Measurements from ENCODE around the gene LPAR3. TPM values are rescaled to one million over a fixed set of nuclear protein-coding genes. Genes with fewer than 3 reads are reported as not detected.

Gene LPAR3
- total RNA-seq, 1 experiment from 2014 or later: not detected

- DNase-seq (ENCODE audit: low read depth): no peak
- in situ Hi-C loops (cut with HindIII; ENCODE audit: low pct_unique_long_range_greater_than_20kb, low sequenced_read_pairs): no loop called here
These were observed 47.6 kb downstream of the LPAR3 start for GRCh38 chr1:84845357-84845756.

- DNase-seq (ENCODE audit: low read depth): no peak
- in situ Hi-C loops (cut with HindIII; ENCODE audit: low pct_unique_long_range_greater_than_20kb, low sequenced_read_pairs): no loop called here
These were observed 48.9 kb downstream of the LPAR3 start for GRCh38 chr1:84844094-84844493.

GRCh38 chr1:84842748-84843231, 50.2 kb downstream of the LPAR3 start:
- in situ Hi-C loops (cut with HindIII; ENCODE audit: low pct_unique_long_range_greater_than_20kb, low sequenced_read_pairs): no loop called here
- no peak for DNase-seq (ENCODE audit: low read depth)

GRCh38 chr1:84841971-84842370, 51.0 kb downstream of the LPAR3 start:
- no peak for DNase-seq (ENCODE audit: low read depth)
- in situ Hi-C loops (cut with HindIII; ENCODE audit: low pct_unique_long_range_greater_than_20kb, low sequenced_read_pairs): no loop called here

GRCh38 chr1:84840346-84840745, 52.7 kb downstream of the LPAR3 start:
- in situ Hi-C loops (cut with HindIII; ENCODE audit: low pct_unique_long_range_greater_than_20kb, low sequenced_read_pairs): no loop called here
- DNase-seq (ENCODE audit: low read depth): no peak

GRCh38 chr1:84839544-84839943, 53.5 kb downstream of the LPAR3 start:
- in situ Hi-C loops (cut with HindIII; ENCODE audit: low pct_unique_long_range_greater_than_20kb, low sequenced_read_pairs): no loop called here
- DNase-seq (ENCODE audit: low read depth): no peak

- in situ Hi-C loops (cut with HindIII; ENCODE audit: low pct_unique_long_range_greater_than_20kb, low sequenced_read_pairs): no loop called here
These were observed 56.9 kb downstream of the LPAR3 start for GRCh38 chr1:84836145-84836544.

GRCh38 chr1:84835169-84835568, 57.8 kb downstream of the LPAR3 start:
- in situ Hi-C loops (cut with HindIII; ENCODE audit: low pct_unique_long_range_greater_than_20kb, low sequenced_read_pairs): no loop called here
- DNase-seq (ENCODE audit: low read depth): no peak

More at GRCh38 chr1:84836145-84836544, 56.9 kb downstream of the LPAR3 start:
- DNase-seq (ENCODE audit: low read depth): no peak

- in situ Hi-C loops (cut with HindIII; ENCODE audit: low pct_unique_long_range_greater_than_20kb, low sequenced_read_pairs): no loop called here
- no peak for DNase-seq (ENCODE audit: low read depth)
These were observed 58.5 kb downstream of the LPAR3 start for GRCh38 chr1:84834419-84835064.

- in situ Hi-C loops (cut with HindIII; ENCODE audit: low pct_unique_long_range_greater_than_20kb, low sequenced_read_pairs): no loop called here
- no peak for DNase-seq (ENCODE audit: low read depth)
These were observed 59.8 kb downstream of the LPAR3 start for GRCh38 chr1:84833194-84833593.

GRCh38 chr1:84830136-84830535, 62.9 kb downstream of the LPAR3 start:
- in situ Hi-C loops (cut with HindIII; ENCODE audit: low pct_unique_long_range_greater_than_20kb, low sequenced_read_pairs): no loop called here
- DNase-seq (ENCODE audit: low read depth): no peak

GRCh38 chr1:84827976-84828375, 65.0 kb downstream of the LPAR3 start:
- in situ Hi-C loops (cut with HindIII; ENCODE audit: low pct_unique_long_range_greater_than_20kb, low sequenced_read_pairs): no loop called here

GRCh38 chr1:84827555-84827954, 65.5 kb downstream of the LPAR3 start:
- DNase-seq (ENCODE audit: low read depth): no peak
- in situ Hi-C loops (cut with HindIII; ENCODE audit: low pct_unique_long_range_greater_than_20kb, low sequenced_read_pairs): no loop called here

More at GRCh38 chr1:84827976-84828375, 65.0 kb downstream of the LPAR3 start:
- no peak for DNase-seq (ENCODE audit: low read depth)

- in situ Hi-C loops (cut with HindIII; ENCODE audit: low pct_unique_long_range_greater_than_20kb, low sequenced_read_pairs): no loop called here
These were observed 67.8 kb downstream of the LPAR3 start for GRCh38 chr1:84825161-84825560.

GRCh38 chr1:84823991-84824390, 69.0 kb downstream of the LPAR3 start:
- no peak for DNase-seq (ENCODE audit: low read depth)
- in situ Hi-C loops (cut with HindIII; ENCODE audit: low pct_unique_long_range_greater_than_20kb, low sequenced_read_pairs): no loop called here

More at GRCh38 chr1:84825161-84825560, 67.8 kb downstream of the LPAR3 start:
- DNase-seq (ENCODE audit: low read depth): no peak

GRCh38 chr1:84823511-84823910, 69.5 kb downstream of the LPAR3 start:
- in situ Hi-C loops (cut with HindIII; ENCODE audit: low pct_unique_long_range_greater_than_20kb, low sequenced_read_pairs): no loop called here
- no peak for DNase-seq (ENCODE audit: low read depth)

GRCh38 chr1:84810343-84810742, 82.7 kb downstream of the LPAR3 start:
- DNase-seq (ENCODE audit: low read depth): no peak
- in situ Hi-C loops (cut with HindIII; ENCODE audit: low pct_unique_long_range_greater_than_20kb, low sequenced_read_pairs): no loop called here

GRCh38 chr1:84809023-84809422, 84.0 kb downstream of the LPAR3 start:
- in situ Hi-C loops (cut with HindIII; ENCODE audit: low pct_unique_long_range_greater_than_20kb, low sequenced_read_pairs): no loop called here
- no peak for DNase-seq (ENCODE audit: low read depth)

- in situ Hi-C loops (cut with HindIII; ENCODE audit: low pct_unique_long_range_greater_than_20kb, low sequenced_read_pairs): no loop called here
- no peak for DNase-seq (ENCODE audit: low read depth)
These were observed 89.4 kb downstream of the LPAR3 start for GRCh38 chr1:84803604-84804003.

GRCh38 chr1:84802567-84803232, 90.3 kb downstream of the LPAR3 start:
- DNase-seq (ENCODE audit: low read depth): no peak
- in situ Hi-C loops (cut with HindIII; ENCODE audit: low pct_unique_long_range_greater_than_20kb, low sequenced_read_pairs): no loop called here

Data from Caki2 (cell line).